Measurements from ENCODE around the gene SMPD4. TPM values are rescaled to one million over a fixed set of nuclear protein-coding genes. Genes with fewer than 3 reads are reported as not detected.
"Not testable (repeated sequence)": the region's sequence is repeated elsewhere in the genome, so short reads cannot be mapped to it uniquely, and the experiment has no call there.

The SMPD4 gene
- total and polyA plus RNA-seq, 7 donors, result 15.7 to 29.8 (median 24.8) TPM

GRCh38 chr2:130207051-130207450, 25.6 kb upstream of the SMPD4 start:
- H3K9me3 ChIP-seq; H3K27me3 ChIP-seq (ENCODE audit: insufficient read depth in 3 of 3, low read length in 2 of 3); H3K4me3 ChIP-seq; H3K27ac ChIP-seq; intact Hi-C loops (cut with DNase I); DNase-seq; H3K4me1 ChIP-seq; ATAC-seq; H3K36me3 ChIP-seq (ENCODE audit: insufficient read depth in 1 of 2, low read depth in 1 of 2): not testable (repeated sequence)
- 75 to 77% (median 77%) methylated on average over 11 to 13 of the region's 13 CpGs for whole genome bisulfite sequencing, 3 donors

GRCh38 chr2:130203150-130203549, 21.7 kb upstream of the SMPD4 start:
- H3K27ac ChIP-seq; H3K4me1 ChIP-seq; intact Hi-C loops (cut with DNase I); DNase-seq; H3K4me3 ChIP-seq; H3K9me3 ChIP-seq; H3K36me3 ChIP-seq (ENCODE audit: insufficient read depth in 1 of 2, low read depth in 1 of 2); ATAC-seq; H3K27me3 ChIP-seq (ENCODE audit: insufficient read depth in 3 of 3, low read length in 2 of 3): not testable (repeated sequence)
- 71 to 92% (median 85%) methylated on average over 2 to 3 of the region's 3 CpGs for WGBS, 3 donors

GRCh38 chr2:130202518-130202917, 21.1 kb upstream of the SMPD4 start:
- H3K36me3 ChIP-seq (ENCODE audit: insufficient read depth in 1 of 2, low read depth in 1 of 2); H3K4me1 ChIP-seq; H3K4me3 ChIP-seq; DNase-seq; ATAC-seq; H3K9me3 ChIP-seq; H3K27me3 ChIP-seq (ENCODE audit: insufficient read depth in 3 of 3, low read length in 2 of 3); H3K27ac ChIP-seq; intact Hi-C loops (cut with DNase I): not testable (repeated sequence)
- 48 to 57% (median 49%) methylated on average over 4 to 6 of the region's 7 CpGs for WGBS, 3 donors

DNA sequence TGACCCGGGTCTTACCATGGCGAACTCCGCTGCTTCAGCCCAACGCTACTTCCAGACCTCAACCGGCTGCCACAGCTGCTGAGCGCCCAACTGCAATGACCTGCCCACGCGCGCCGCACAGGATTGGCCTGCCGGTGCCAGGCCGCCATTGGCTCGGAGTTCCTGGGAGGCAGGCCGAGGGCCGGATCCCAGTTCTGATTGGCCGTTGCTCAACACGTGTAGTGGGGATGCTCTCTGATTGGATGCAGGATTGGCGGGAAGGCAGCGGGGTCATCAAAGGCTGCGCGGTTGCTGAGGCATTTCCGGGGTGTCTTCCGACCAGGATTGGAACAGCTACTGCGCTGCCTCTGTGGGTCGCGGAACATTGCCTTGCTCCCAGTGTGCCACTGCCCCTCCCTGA, 16.9 kb upstream of the SMPD4 start, which contains the start of gene TUBA3E:
TSS of gene TUBA3E (minus strand) at position 97 of the 400 bp plus-strand sequence. CDS start at position 18, 79 bp downstream.
- H3K27ac ChIP-seq, result no peak within 1 kb of the TSS
- no peak within 1 kb of the TSS for H3K4me3 ChIP-seq
- 96 to 97% (median 97%) methylated on average over 24 to 26 of the region's 26 CpGs for WGBS, 3 donors
- TF ChIP-seq CTCF (IDR thresholded peaks at IDR 0.05), result no peak
- intact Hi-C loops (cut with DNase I), result no loop called here
- no peak for ATAC-seq
- no peak for DNase-seq
- no peaks in the 10 kb centered on the region for H3K27me3 ChIP-seq (ENCODE audit: insufficient read depth in 3 of 3, low read length in 2 of 3)
- no peaks in the 10 kb centered on the region for H3K4me1 ChIP-seq
- no peaks in the 10 kb centered on the region for H3K9me3 ChIP-seq
- H3K36me3 ChIP-seq (ENCODE audit: insufficient read depth in 1 of 2, low read depth in 1 of 2), result no peaks in the 10 kb centered on the region

DNA sequence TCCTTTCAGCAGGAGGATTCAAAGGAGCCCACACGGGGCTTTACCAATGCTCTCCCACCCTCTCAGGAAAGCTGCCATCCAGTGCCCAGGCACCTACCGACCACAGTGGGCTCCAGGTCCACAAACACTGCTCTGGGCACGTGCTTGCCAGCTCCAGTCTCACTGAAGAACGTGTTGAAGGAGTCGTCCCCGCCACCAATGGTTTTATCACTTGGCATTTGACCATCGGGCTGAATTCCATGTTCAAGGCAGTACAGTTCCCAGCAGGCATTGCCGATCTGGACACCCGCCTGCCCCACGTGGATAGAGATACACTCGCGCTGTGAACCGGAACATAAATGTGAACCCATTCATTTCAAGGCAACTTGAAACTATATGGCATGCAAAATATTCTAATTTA, 14.7 kb upstream of the SMPD4 start:
- H3K4me3 ChIP-seq; H3K9me3 ChIP-seq; DNase-seq; H3K27me3 ChIP-seq (ENCODE audit: insufficient read depth in 3 of 3, low read length in 2 of 3); ATAC-seq; H3K36me3 ChIP-seq (ENCODE audit: insufficient read depth in 1 of 2, low read depth in 1 of 2); H3K4me1 ChIP-seq; intact Hi-C loops (cut with DNase I); H3K27ac ChIP-seq: not testable (repeated sequence)
- WGBS, 3 donors, result 73 to 88% (median 82%) methylated on average over 7 to 11 of the region's 13 CpGs

GRCh38 chr2:130195089-130195635, 13.8 kb upstream of the SMPD4 start:
- intact Hi-C loops (cut with DNase I); DNase-seq; H3K4me1 ChIP-seq; ATAC-seq; H3K27me3 ChIP-seq (ENCODE audit: insufficient read depth in 3 of 3, low read length in 2 of 3); H3K9me3 ChIP-seq; H3K27ac ChIP-seq; H3K36me3 ChIP-seq (ENCODE audit: insufficient read depth in 1 of 2, low read depth in 1 of 2); H3K4me3 ChIP-seq: not testable (repeated sequence)
- WGBS, 3 donors, result 65 to 70% (median 68%) methylated on average over 9 of the region's 9 CpGs

GRCh38 chr2:130193824-130194223, 12.4 kb upstream of the SMPD4 start:
- 81 to 92% (median 88%) methylated on average over 15 to 22 of the region's 22 CpGs for WGBS, 3 donors
- H3K36me3 ChIP-seq (ENCODE audit: insufficient read depth in 1 of 2, low read depth in 1 of 2); DNase-seq; H3K27me3 ChIP-seq (ENCODE audit: insufficient read depth in 3 of 3, low read length in 2 of 3); ATAC-seq; H3K9me3 ChIP-seq; H3K27ac ChIP-seq; intact Hi-C loops (cut with DNase I); H3K4me1 ChIP-seq; H3K4me3 ChIP-seq: not testable (repeated sequence)

- WGBS, 3 donors, result 76 to 81% (median 79%) methylated on average over 3 of the region's 3 CpGs
- DNase-seq; H3K27ac ChIP-seq; H3K9me3 ChIP-seq; H3K4me3 ChIP-seq; H3K36me3 ChIP-seq (ENCODE audit: insufficient read depth in 1 of 2, low read depth in 1 of 2); H3K27me3 ChIP-seq (ENCODE audit: insufficient read depth in 3 of 3, low read length in 2 of 3); ATAC-seq; intact Hi-C loops (cut with DNase I); H3K4me1 ChIP-seq: not testable (repeated sequence)
Observed at GRCh38 chr2:130192451-130192850, 11.0 kb upstream of the SMPD4 start.

DNA sequence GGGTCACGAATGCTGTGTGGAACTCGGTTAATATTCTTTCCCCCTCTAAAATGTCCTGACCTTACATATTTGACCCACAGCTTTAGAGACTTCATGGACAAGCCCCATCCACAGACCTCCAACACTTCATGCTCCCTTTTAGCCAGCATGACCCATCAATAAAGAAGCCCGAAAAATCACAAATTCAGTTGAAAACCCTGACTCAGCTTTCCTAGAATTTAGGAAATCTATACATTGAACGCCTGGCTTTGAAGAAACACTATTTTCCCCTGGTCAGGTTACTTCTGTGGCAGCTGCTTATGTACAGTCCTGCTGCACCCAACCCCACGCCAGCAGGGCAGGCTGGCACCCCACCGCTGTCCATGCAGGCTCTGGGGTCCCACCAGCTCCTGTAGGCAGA, 9.9 kb upstream of the SMPD4 start:
- H3K36me3 ChIP-seq (ENCODE audit: insufficient read depth in 1 of 2, low read depth in 1 of 2); H3K9me3 ChIP-seq; H3K4me1 ChIP-seq; H3K27me3 ChIP-seq (ENCODE audit: insufficient read depth in 3 of 3, low read length in 2 of 3); H3K4me3 ChIP-seq; ATAC-seq; intact Hi-C loops (cut with DNase I); H3K27ac ChIP-seq; DNase-seq: not testable (repeated sequence)
- 90 to 93% (median 90%) methylated on average over 6 of the region's 6 CpGs for WGBS, 3 donors
